Neural cell (in vitro differentiated cells): Measurements from ENCODE around the gene ANKRD13B. TPM values are rescaled to one million over a fixed set of nuclear protein-coding genes. Genes with fewer than 3 reads are reported as not detected.

ENCODE experiments used
- H2AFZ ChIP-seq: fragments of 200-600, 300-800 bp; sonication (generic), shearing (Covaris generic); 2 replicates; pipeline ENCODE4 v1.6.0; 2014; ENCODE audit warnings: low read depth, mild to moderate bottlenecking, antibody characterized with exemption, low read length, moderate library complexity
- H3F3A ChIP-seq: fragments of 200-600 bp; shearing (Covaris generic); 2 replicates; pipeline ENCODE4 v1.6.1; 2016; ENCODE audit warnings: mild to moderate bottlenecking, moderate library complexity, mixed read lengths, antibody characterized with exemption, low read length; ENCODE audit not compliant: insufficient read depth, poor library complexity, severe bottlenecking
- H3K27ac ChIP-seq: fragments of 200-600, 300-800 bp; sonication (generic), shearing (Covaris generic); 2 replicates; pipeline ENCODE4 v1.5.1; 2014; ENCODE audit warnings: mild to moderate bottlenecking, low read length, moderate library complexity
- H3K27me3 ChIP-seq: fragments of 300-800, 200-600 bp; sonication (generic), shearing (Covaris generic); 2 replicates; pipeline ENCODE4 v1.6.0; 2014; ENCODE audit warnings: mild to moderate bottlenecking, low read depth, low read length, moderate library complexity; ENCODE audit not compliant: insufficient read depth
- H3K36me3 ChIP-seq: fragments of 300-800, 200-600 bp; sonication (generic), shearing (Covaris generic); 2 replicates; pipeline ENCODE4 v1.5.1; 2014; ENCODE audit warnings: mild to moderate bottlenecking, antibody characterized with exemption, low read length, moderate library complexity; ENCODE audit not compliant: insufficient read depth
- H3K4me2 ChIP-seq: fragments of 300-800, 200-600 bp; sonication (generic), shearing (Covaris generic); 2 replicates; pipeline ENCODE4 v1.6.0; 2014; ENCODE audit warnings: mild to moderate bottlenecking, low read length
- H3K4me3 ChIP-seq: fragments of 300-800, 200-600 bp; sonication (generic), shearing (Covaris generic); 2 replicates; pipeline ENCODE4 v1.5.1; 2014; ENCODE audit warnings: mild to moderate bottlenecking, low read length, moderate library complexity
- H3K79me2 ChIP-seq: fragments of 200-600 bp; shearing (Covaris generic); replicated peaks from 2 replicates; pipeline ENCODE4 v1.6.0; 2014; ENCODE audit warnings: mild to moderate bottlenecking, low read length, moderate library complexity; ENCODE audit not compliant: insufficient read depth
- H3K9ac ChIP-seq: fragments of 300-800, 200-600 bp; sonication (generic), shearing (Covaris generic); 2 replicates; pipeline ENCODE4 v1.6.1; 2016; ENCODE audit warnings: mild to moderate bottlenecking, low read length, mixed read lengths
- H3K9me2 ChIP-seq: fragments of 200-600 bp; shearing (Covaris generic); 2 replicates; pipeline ENCODE4 v1.6.1; 2016; ENCODE audit warnings: mild to moderate bottlenecking, low read length, mixed read lengths; ENCODE audit not compliant: insufficient read depth
- H3K9me3 ChIP-seq: fragments of 200-600, 300-800 bp; sonication (generic), shearing (Covaris generic); 2 replicates; pipeline ENCODE4 v1.6.1; 2016; ENCODE audit warnings: mild to moderate bottlenecking, mixed run types, low read length, moderate library complexity, mixed read lengths
- H4K20me1 ChIP-seq: fragments of 200-600 bp; shearing (Covaris generic); 2 replicates; pipeline ENCODE4 v1.6.1; 2016; ENCODE audit warnings: mild to moderate bottlenecking, mixed run types; ENCODE audit not compliant: insufficient read depth
- CTCF ChIP-seq: fragments of 450-650 bp; IDR thresholded peaks from 2 replicates; pipeline ENCODE4 v1.5.1; 2014; ENCODE audit warnings: antibody characterized with exemption, mild to moderate bottlenecking, moderate library complexity; ENCODE audit not compliant: poor library complexity, severe bottlenecking
- EP300 ChIP-seq: fragments of 450-650 bp; conservative IDR thresholded peaks from 2 replicates; pipeline ENCODE4 v1.6.1; 2014; ENCODE audit warnings: antibody characterized with exemption, mild to moderate bottlenecking, moderate library complexity; ENCODE audit not compliant: poor library complexity, severe bottlenecking
- EZH2 ChIP-seq: fragments of 200-600, 300-800 bp; shearing (Covaris generic), sonication (generic); IDR thresholded peaks from 2 replicates; pipeline ENCODE4 v1.6.1; 2014; ENCODE audit warnings: antibody characterized with exemption, low read length, borderline replicate concordance, mild to moderate bottlenecking; ENCODE audit not compliant: insufficient read depth, poor library complexity, severe bottlenecking
- MXI1 ChIP-seq: fragments of 450-650 bp; conservative IDR thresholded peaks from 2 replicates; pipeline ENCODE4 v1.6.1; 2014; ENCODE audit warnings: antibody characterized with exemption, mild to moderate bottlenecking; ENCODE audit not compliant: poor library complexity, severe bottlenecking
- POLR2AphosphoS5 ChIP-seq: IDR thresholded peaks from 2 replicates; pipeline ENCODE4 v1.6.1; 2012
- REST ChIP-seq: IDR thresholded peaks from 2 replicates; pipeline ENCODE4 v1.6.1; 2012; ENCODE audit warnings: borderline replicate concordance
- TAF1 ChIP-seq: IDR thresholded peaks from 2 replicates; pipeline ENCODE4 v1.6.1; 2012; ENCODE audit warnings: low read depth
- polyA plus RNA-seq: library from polyadenylated mRNA; depleted of rRNA; stranded (reverse); fragments of >200 nt; gene quantifications from 2 replicates; pipeline ENCODE4 v1.2.3, GENCODE V29; 2014

ANKRD13B gene
- polyA plus RNA-seq, 1 donor from 2014 or later: 35.0 TPM

GRCh38 chr17:29617481-29618271 is 24.7 kb downstream of the ANKRD13B start:
- no peaks in the 10 kb centered on the region for H3K36me3 ChIP-seq
- H3K9me2 ChIP-seq: no peaks in the 10 kb centered on the region
- no peak overlapping the region for H2AFZ ChIP-seq
- H3K9me3 ChIP-seq: peaks cover 4% of the 10 kb centered on the region
- H3F3A ChIP-seq: no peaks in the 10 kb centered on the region
- no peak overlapping the region for H3K27ac ChIP-seq
- no peak overlapping the region for H3K4me3 ChIP-seq
- peaks cover 62% of the 10 kb centered on the region for H3K27me3 ChIP-seq
- H3K9ac ChIP-seq: no peak overlapping the region
- H3K4me2 ChIP-seq: no peak overlapping the region
- no peaks in the 10 kb centered on the region for H3K79me2 ChIP-seq
- H4K20me1 ChIP-seq: no peaks in the 10 kb centered on the region
- TF ChIP-seq EP300: no peak
- TF ChIP-seq TAF1: no peak
- TF ChIP-seq REST: no peak
- TF ChIP-seq POLR2AphosphoS5: no peak
- TF ChIP-seq CTCF: peak; percentile 38
- TF ChIP-seq MXI1: no peak
- TF ChIP-seq EZH2: no peak

- no peak for TF ChIP-seq CTCF
- no peak for TF ChIP-seq EZH2
- TF ChIP-seq MXI1: no peak
- no peaks in the 10 kb centered on the region for H4K20me1 ChIP-seq
- no peak overlapping the region for H2AFZ ChIP-seq
- no peaks in the 10 kb centered on the region for H3K9me2 ChIP-seq
- no peaks in the 10 kb centered on the region for H3K79me2 ChIP-seq
- H3K4me3 ChIP-seq: no peak overlapping the region
- no peaks in the 10 kb centered on the region for H3K36me3 ChIP-seq
- no peak overlapping the region for H3K27ac ChIP-seq
- H3F3A ChIP-seq: no peaks in the 10 kb centered on the region
- H3K27me3 ChIP-seq: peaks cover 70% of the 10 kb centered on the region
- H3K4me2 ChIP-seq: no peak overlapping the region
- peaks cover 4% of the 10 kb centered on the region for H3K9me3 ChIP-seq
- H3K9ac ChIP-seq: no peak overlapping the region
These were observed 25.5 kb downstream of the ANKRD13B start for GRCh38 chr17:29618272-29619065.
